Stromal cell of bone marrow (primary cell): ENCODE results near the gene ANTXR1.
"Not testable (repeated sequence)": the region's sequence is repeated elsewhere in the genome, so short reads cannot be mapped to it uniquely, and the experiment has no call there.

ENCODE experiments used
- DNase-seq: peaks from one replicate; pipeline ENCODE4 v3.0.0-alpha.2; 2012; ENCODE audit warnings: low read depth

The ANTXR1 gene

DNA sequence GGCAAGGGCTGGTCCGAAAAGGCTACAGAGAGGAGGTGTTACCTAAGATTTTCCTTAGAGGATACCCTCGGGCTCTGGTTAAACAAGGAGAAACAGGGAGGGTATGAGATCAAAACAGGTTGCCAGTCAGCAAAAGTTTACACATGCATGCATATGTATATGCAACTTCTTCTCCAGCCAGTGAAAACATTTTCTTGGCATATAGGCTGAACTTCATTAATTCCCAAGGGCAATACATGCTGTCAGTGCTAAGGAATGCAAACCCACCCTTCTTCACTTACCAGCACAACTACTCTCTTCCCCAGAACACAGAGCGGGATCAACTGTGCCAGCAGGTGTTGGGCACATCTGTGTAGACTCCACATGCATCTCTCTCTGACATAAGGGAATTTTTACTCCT is 198.1 kb downstream of the ANTXR1 start:
- no peak for DNase-seq

DNA sequence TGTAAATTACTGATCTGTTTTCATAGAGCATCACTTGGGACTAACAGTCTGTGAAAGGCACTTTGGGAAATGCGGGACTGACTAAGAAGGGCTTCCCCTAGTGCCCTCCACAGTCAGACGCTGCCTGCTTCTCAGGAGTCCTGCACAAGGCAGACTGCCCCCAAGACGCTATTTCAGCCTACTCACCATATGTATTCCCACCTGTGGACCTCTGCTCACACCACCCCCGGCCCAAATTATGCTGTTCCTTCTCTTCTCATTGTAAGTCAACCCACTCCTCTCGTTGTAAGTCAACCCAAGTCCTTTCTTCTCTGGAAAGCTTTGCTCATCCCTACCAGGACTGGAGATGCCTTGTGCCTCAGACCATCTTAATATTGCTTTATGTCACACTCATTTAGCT is 198.7 kb downstream of the ANTXR1 start:
- DNase-seq, result no peak

DNA sequence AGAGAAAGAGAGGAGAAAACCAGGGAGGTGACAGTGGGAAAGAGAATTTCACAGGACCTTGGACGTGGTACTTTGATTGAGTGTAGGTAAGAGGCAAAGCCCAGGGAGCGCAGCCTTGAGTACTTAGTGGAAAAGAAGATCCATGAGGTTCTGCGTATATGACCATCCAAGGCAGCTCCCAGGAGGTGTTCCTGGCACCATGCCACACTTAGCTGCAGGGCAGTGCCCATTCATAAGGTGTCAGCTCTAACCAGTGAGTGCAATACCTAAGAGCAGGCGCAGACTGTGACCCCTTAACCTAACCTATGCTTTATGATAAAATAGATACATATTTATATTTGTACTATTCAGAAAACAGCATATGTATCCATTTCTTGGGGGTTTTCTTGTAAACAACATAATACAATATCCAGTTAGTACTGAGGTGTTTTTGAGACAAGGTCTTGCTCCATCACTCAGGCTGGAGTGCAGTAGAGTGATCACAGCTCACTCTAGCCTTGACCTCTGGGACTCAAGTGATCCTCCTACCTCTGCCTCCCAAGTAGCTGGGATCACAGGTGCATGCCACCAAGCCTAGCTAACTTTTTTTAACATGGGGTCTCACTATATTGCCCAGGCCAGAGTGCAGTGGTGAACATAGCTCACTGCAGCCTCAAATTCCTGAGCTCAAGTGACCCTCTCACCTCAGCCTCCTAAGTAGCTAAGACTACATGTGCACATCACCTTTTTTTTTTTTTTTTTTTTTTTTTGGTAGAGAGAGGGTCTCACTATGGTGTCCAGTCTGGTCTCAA is 199.5 kb downstream of the ANTXR1 start:
- no peak for DNase-seq

DNA sequence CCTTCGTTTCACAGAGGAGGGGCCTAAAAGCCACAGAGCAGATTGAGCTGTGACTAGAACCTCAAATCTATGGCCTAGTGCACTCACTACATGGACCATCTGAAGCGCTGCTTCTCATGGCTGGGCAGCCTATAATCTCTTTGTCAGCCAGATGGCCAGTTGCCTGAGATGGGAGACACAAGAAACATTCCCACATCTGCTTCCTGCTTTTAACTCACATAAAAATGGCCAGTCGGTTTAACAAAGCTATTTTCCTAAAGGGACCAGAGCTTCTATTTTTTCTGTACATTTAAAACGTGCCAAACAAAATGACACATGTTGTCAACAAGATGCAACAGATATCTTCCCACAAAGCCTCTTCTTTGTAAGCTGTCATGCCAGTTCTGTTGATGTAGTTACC is 200.2 kb downstream of the ANTXR1 start:
- DNase-seq, result no peak

DNA sequence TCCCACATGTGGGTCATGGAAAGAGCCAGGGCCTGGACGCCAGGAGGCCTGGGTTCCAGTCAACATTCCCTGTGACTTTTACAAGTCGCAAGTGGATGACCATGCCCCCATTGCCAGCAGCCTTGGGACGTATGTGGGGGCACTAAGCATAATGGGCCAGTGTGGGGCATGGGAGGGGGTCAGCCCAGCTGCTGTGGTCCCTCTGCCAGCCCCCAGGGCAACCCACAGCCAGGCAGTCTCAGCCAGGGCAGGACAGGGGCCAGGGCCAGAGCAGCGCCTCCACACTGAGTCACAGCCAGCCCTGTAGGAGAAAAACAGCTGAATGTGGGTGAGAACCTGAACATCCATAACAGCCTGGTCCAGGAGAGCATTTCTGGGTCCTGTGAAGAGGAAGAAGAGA is 200.8 kb downstream of the ANTXR1 start:
- no peak for DNase-seq

DNA sequence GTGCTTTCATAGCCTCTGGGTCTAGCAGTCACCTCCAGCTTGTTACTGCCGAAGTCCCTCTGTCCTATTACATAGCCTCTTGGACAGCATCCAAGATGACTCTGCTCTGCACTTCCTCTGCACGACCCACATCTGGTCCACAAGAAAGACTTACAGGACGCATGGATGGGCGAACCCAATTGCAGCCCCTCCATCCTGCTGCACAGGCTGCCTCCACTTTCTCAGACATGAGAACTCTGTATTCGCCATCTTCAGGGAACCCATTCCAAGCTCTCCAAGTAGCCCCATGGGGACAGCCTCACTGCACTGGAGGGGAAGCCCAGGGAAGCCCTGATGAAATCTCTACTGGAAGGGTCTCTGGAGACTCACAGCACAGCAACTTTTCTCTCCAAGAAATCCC is 201.9 kb downstream of the ANTXR1 start:
- no peak for DNase-seq

DNA sequence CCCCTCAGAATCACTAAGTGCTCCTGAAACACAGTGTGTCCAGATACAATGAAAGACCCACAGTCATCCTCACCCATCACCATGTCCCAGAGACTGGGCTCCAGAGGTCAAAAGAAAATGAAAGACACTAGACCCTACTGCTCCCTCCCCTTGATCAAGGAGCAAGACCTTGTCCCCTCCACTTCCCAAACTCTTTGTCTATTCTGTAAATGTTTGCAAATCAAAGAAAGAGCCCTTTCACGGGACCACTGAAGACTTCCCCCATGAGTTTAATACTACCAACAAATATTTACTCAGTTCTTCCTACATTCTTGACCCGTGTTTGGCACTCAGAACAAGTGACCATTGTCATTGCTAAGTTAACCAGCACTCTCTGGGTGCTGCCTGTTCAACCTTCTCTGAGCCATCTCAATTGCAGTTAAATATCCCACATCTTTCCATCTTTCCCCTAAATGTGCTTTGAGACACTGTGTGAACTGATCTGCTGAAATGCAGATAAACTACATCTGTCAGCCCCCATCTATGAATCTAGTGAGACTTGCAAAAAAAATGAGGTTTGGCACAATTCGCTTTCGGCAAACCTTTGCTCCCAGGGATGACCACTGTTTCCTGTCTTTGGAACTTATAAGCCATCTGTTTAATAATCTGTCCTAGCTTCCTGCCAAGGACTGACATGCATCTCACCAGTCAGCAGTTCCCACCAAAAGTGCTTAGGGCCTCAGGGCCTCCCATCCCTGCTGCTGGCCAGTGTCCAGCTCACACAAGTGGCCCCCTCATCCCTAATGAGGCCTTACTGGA is 203.8 kb downstream of the ANTXR1 start:
- no peak for DNase-seq

DNA sequence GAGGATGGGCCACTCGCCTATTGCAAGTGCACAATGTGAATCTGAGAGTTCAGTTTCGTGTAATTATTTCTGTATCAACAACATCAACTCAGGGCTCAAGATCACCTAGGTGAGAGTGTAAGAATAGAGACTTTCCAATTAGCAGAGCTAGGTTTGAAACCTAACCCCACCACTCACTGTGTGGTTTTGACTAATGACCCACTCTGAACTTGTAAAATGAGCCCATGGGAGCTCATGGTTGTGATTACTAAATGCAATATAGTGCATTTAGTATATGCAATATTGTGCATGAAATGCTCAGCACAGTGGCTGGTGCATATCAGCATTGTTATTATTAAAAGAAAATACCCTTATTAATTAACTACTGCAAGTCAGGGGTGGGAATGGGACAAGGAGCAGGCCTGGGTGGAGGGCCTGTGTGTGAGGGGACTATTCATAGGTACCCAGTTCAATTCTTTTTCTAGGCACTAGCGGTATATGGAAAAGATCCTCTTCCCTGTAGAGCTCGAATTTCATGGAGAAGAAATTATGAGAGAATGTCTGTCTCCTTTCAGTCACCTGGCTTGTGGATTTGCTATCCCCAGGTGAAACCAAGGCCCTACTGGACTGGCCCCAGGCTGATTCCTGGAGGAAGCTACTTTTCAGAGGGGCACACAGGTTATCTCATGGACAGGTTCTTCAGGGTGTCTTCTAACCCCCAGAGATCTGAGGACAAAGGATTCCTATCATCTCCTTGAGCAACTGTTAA is 204.5 kb downstream of the ANTXR1 start:
- no peak for DNase-seq

DNA sequence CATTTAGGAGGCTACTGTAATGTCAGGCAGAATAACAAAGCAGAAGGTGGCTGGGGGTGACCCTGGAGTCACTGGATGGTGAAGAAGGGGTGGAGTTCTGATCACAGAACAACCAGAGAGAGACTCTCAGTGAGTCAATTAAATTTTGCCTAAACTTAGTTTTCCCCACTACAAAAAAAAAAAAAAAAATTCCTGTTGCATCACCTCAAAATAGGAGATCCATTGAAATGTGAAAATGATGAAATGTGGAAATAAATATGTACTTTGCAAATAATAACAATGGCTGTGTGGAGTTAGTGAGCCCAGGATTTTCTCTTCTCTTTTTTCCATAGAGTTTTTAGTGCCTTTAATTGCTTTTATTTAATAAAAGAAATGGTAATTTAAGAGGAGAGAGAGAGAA is 208.5 kb downstream of the ANTXR1 start:
- no peak for DNase-seq

DNA sequence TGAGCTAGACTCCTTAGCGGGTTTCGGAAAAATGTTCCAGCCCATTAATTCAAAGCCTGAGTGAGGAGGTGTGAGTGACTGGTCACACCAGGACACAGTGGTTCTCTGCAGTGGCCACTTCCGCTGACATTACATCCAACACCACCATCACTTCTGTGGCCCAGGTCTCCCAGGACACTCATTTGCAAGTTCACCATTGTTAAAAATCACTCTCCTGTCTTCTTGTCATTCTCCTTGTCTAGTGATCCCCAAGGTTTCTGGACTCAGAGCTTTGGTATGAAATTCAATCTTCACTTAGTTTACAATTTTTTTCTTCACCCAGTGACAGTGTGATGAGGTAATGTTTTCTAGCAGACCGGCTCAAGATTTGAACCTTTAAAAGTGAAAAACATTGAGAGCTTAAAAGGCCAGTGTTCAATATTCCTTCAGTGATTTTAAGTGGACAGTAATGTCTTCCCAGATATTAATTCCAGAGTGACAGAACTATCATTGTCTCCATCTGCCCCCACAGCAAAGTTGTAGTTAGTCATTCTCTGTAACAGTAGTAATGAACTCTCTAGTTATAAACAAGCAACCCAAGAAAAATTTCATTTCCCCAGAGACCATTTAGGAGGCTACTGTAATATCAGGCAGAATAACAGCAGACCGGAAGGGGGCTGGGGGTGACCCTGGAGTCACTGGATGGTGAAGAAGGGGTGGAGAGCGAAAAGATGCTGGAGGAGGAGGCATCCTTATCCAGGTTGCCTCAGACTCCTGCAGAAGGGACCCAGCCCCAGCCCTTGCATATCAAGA is 209.2 kb downstream of the ANTXR1 start:
- DNase-seq, result no peak

DNA sequence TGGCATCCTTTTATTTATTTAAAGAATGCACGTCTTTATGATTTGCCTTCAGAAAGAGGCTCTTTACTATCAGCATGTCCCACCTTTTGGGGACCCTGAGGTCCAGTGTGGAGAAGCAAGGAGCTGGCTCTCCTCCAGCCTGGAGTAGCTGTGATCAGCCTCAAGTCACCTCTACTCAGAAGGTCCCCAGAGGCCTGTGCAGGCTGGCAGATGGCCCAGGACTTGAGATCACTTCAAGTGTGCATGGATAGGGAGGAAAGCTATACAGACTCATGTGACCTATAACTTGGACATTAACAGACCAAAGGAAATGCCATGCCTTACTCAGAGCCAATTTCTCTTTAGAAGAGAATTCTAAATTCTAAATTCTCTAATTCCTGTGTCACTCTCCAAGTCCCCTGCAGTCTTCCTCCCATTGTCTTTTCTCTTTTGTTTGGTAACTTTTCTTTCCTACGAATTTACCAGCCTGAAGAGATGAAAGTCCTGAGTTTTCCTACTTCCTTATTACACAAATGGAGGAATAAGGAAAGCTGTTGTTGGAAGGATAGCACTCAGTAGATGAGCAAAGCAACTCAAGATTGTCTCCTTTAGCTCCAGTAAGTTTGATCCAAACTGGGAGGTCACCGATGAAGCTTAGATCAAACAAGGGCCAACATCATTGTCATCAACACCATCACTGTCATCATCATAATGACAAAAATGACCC is 210.1 kb downstream of the ANTXR1 start:
- DNase-seq, result no peak

DNA sequence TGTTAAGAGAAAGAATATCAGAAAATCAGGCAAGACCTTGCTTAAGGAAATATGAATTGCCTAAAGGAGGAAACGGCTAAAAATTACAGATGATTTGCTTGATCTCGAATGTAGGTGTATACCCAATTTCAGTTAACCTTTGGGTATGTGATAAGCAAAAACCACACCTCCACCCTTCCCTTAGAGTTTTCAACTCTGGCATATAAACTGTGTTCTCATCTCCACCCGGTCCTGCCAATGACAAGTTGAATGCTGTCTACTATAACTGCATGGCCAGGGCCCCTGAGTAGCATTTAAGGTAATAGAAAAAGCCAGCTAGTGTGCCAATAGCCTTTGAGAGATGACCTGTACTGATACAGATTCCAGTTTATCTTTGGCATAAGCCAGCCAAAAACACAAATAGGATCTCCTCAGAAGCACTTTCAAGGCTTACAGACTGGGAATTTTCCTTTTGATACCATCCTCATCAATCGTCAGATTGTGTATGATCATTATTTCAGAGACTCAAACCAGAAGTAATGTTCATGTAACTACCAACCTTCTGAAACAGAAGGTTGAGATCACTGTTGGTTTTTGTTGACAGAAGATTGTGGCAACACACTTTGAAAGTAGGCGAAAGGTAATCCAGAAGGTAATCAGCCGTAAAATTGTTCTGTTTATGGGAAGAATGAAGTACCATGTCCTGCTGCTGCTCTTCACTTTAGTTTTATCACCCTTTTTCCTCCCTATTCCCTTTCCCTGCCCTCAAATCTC is 211.0 kb downstream of the ANTXR1 start:
- no peak for DNase-seq

DNA sequence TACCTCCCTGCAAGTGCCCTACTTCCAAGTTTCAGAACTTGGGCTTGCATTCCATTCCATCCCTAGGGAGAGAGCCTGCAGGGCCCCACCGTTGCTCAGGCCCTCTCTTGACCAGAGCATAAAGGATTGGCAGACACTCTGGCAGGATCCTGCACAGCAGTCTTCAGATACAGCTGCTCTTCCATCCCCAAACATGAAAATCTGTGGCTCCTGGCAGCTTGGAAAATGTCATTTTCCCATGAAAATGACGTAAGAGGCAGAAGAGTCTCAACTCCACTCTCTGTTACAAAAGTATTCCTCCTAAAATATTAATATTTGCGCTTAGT is 211.5 kb downstream of the ANTXR1 start:
- DNase-seq, result no peak

DNA sequence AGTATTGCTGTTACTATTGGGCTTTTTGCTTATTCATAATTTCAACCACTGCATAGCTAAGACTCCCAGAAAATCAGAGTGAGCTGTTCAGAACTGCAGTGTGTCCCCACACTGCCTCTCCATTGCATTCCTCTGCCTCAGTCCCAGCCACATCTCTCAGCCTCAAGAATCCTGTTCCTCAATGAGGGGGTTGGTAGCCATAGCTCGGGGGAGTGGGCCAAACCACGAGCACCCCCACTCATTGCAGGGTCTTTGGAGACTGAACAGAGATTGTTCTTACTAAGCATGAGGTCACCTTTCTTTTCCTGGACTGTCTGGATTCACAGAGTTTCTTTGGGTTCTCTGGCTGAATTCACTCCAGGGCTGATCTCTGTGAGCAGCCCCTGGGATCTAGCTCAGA is 213.0 kb downstream of the ANTXR1 start:
- DNase-seq, result no peak

DNA sequence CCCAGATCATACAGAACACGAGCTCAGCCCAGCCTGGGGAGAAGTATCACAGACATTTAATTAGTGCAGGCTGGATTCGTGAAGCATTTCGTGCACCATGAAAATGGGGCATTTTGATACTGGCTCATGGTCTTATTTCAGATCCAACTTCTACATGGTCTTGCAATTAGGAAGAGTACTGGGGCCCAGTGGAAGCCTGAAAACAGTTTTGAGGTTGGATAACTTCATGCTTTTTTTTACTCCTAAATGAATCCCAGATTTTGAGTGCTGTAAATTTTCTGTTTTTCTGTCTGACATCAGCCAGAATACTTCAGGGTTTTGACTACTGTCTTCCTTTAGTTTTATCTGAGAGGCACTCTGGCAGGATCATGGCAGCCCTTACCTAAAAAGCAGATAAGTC is 213.9 kb downstream of the ANTXR1 start:
- no peak for DNase-seq

DNA sequence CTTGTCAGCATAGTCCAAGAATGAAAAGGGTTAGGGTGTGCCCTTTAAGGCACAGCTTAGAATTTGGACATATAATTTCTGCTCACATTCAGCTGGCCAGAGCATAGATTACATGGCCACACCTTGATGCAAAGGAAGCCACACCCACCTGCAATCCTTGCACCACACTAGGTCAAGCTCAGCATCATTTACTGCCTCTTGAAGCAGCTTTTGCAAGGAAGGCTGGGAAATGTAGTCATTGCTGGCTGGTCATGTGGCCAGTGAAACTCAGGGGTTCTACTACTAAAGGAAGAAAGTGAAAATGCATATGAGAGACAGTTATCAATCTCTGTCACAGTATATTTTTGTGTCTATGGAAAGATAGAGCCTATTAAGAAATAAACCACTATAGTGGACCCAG is 214.7 kb downstream of the ANTXR1 start:
- no peak for DNase-seq

DNA sequence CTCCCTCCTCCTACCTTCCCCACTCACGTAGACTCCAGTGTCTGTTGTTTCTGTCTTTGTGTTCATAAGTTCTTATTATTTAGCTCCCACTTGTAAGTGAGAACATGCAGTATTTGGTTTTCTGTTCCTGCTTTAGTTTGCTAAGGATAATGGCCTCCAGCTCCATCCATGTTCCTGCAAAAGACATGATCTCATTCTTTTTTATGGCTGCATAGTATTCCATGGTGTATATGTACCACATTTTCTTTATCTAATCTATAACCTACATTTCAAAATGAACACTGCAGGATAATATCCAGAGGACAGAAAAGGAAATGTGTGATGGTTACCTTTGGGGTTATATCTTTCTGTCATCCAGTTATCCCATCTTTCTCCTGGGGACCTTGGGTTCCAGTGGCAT is 218.0 kb downstream of the ANTXR1 start:
- DNase-seq, result not testable (repeated sequence)

DNA sequence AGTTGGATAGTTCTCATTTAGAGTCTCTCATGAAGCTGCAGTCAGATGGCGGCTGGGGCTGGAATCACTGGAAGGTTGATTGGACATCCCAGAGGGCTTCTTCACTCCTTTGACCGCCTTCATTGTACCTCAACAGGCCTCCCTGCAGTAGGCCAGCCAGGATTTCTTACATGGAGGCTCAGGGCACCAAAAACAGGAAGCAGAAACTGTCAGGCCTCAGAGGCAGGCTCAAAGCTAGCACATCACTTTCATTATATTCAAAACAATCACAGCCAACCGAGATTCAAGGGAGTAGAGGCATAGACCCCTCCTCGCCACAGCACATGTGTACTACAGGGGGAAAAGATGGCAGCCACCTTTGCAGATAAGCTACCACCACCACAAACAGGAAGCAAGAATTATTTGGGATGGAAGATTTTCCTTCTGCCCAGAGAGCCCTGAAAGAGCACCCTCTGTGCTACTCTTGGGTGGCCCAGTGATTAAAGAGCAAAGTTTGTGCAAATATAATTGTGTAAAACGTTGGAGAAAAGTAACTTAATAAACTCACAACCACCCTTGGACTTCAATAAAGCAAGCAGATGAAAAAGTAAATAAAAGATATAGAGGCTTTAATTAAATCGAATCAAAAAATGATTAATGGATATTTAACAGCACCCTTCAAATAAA is 218.8 kb downstream of the ANTXR1 start:
- no peak for DNase-seq

DNA sequence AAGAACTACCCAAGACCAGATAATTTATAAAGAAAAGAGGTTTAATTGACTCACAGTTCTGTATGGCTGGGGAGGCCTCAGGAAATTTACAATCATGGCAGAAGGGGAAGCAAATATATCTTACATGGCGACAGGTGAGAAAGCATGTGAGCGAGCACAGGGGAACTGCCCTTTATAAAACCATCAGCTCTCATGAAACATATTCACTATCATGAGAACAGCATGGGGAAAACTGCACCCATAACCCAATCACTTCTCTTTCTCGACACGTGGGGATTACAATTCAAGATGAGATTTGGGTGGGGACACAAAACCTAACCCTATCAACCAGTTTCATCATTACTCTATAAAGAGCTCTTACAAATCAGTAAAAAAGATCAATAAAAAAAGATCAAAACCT is 222.9 kb downstream of the ANTXR1 start:
- DNase-seq, result not testable (repeated sequence)

DNA sequence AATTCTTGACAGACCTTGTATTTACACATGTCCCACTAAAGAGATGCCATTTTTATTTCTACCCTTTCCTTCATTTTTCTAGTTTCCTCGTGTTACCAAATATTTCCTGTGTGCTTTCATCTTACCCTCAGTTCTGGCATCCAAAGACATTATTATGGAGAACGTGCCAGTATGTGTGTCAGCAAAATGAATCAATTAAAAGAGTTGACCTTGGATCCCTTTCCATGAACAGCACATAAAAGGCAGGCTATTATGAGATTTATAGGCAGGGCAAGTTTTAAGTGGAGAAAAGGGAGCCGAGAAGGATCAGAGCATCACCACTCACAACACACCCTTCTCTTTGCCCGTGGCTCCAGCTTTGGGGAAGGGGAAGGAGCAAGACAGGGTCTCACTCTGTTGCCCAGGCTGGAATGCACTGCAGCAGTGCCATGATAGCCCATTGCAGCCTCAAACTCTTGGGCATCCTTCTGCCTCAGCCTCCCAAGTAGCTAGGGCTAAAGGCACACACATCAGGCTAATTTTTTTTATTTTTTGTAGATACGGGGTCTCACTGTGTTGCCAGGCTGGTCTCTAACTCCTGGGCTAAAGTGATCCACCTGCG is 224.2 kb downstream of the ANTXR1 start:
- DNase-seq, result no peak
